GM12873 (cell line): Measurements from ENCODE around the gene TLR9.

ENCODE experiments used
- TF ChIP-seq, protein P1 (sequence below): IDR thresholded peaks from 2 replicates; pipeline ENCODE4 v1.5.1; 2012; ENCODE audit warnings: low read depth, mild to moderate bottlenecking, moderate library complexity, low read length, control low read depth; ENCODE audit not compliant: insufficient read depth; ENCODE audit errors: missing control alignments

TLR9 gene

DNA sequence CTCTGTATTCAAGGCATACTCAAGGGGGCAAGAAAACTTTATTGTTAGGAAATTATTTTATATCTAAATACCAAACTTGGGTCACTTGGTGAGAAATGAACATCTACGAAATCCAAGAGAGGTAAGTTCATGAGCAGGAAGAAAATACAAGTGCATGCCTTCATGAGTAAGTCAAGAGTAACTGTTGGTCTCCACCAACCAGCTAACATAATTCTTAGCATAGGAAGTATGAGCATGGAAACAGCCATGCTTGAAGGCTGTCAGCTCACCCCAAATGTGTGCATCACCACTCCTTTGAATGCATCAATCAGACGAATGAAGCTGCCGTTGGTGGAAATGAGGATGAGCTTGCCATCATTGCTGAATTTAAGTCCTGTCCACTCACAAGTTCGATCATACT, 34.0 kb upstream of the TLR9 start:
- TF ChIP-seq, protein P1, sequence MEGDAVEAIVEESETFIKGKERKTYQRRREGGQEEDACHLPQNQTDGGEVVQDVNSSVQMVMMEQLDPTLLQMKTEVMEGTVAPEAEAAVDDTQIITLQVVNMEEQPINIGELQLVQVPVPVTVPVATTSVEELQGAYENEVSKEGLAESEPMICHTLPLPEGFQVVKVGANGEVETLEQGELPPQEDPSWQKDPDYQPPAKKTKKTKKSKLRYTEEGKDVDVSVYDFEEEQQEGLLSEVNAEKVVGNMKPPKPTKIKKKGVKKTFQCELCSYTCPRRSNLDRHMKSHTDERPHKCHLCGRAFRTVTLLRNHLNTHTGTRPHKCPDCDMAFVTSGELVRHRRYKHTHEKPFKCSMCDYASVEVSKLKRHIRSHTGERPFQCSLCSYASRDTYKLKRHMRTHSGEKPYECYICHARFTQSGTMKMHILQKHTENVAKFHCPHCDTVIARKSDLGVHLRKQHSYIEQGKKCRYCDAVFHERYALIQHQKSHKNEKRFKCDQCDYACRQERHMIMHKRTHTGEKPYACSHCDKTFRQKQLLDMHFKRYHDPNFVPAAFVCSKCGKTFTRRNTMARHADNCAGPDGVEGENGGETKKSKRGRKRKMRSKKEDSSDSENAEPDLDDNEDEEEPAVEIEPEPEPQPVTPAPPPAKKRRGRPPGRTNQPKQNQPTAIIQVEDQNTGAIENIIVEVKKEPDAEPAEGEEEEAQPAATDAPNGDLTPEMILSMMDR: no peak

DNA sequence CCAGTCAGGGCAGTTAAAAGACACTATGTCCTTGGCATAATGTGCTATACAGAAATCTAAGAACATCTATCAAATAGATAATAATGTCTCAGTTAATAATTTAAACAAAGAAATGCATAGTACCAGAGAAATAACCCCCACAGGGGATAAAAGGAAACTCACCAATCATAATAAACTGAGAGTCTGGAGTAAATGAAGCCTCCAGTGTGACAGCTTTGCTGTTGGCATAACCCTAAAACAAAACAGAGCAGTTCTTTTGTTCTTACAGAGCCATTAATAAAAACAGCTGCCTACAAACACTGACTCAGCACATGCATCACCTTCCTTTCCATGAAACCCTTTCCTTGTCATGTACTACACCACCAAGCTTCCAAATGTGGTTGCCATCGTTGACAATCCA, 33.6 kb upstream of the TLR9 start:
- TF ChIP-seq, protein P1: no peak

DNA sequence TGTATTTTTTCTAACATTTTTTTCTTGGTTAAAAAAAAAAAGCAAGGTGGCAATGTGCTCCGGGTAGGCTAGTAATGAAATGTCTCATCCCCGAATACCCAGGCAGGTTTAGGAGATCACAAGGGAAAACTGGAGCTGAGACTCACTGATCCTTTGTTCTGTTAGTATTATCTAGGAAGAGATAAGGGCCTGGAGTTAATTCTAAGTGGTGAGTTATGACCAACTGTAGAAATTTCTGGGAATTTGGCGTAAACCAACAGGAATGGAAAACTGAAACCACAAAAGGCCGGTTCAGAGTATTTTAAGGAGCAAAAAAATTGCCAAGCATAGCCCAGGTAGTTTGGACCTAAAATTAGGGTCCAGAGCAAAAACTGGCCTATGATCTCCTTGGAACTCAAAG, 32.5 kb upstream of the TLR9 start:
- TF ChIP-seq, protein P1: no peak

DNA sequence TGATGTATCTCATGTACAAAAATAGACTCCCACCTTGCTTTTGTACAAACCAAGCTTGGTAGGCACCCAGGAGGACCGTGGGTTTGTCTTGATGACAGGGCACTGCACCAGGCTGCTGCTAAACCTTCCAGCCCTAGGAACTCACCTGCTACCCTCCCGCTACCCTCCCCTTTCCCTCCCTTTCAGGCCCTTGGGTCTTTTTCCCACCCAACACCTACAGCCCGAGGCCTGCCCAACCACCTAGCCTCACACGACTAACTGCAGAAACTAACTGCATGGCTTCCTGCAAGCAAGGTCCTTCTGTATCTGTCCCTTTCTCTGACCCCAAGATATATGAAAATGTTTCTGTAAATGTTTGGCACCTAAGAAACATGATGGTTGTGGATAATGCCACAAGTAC, 31.2 kb upstream of the TLR9 start:
- TF ChIP-seq, protein P1: no peak

DNA sequence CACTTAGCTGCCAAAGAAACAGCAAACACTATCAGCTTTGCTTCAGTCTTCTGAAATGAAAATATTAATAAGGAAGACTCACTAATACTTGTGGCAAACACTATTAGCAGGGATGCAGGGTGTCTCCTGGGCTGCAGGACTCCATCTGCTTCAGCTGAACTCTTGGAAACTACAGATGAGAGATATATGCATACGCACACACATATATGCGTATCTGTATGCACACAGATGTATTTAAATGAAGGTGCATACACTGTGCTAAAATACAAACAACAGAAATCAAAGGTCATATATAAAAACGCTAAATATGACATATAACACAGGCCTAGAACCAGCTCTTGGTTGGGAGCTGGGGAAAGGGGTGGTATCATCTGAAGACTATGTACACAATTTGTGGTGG, 30.7 kb upstream of the TLR9 start:
- TF ChIP-seq, protein P1: no peak

DNA sequence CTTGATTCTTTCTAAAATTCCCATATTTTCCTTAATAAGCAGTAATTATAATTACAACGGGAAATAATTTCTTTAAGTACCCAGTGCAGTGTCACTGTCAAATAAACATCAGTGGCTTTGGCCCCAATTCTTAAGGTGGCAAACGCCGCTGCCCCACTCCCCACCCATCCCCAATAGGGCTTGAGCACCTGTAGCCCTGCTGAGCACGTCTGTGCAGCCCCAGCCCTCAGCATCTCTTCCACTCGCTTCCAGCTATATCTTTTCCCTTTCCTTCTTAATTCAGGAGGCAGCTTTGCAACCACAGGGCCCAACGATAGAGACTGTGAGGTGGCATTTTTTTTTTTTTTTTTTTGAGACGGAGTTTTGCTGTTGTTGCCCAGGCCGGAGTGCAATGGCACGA, 29.2 kb upstream of the TLR9 start:
- TF ChIP-seq, protein P1: no peak

DNA sequence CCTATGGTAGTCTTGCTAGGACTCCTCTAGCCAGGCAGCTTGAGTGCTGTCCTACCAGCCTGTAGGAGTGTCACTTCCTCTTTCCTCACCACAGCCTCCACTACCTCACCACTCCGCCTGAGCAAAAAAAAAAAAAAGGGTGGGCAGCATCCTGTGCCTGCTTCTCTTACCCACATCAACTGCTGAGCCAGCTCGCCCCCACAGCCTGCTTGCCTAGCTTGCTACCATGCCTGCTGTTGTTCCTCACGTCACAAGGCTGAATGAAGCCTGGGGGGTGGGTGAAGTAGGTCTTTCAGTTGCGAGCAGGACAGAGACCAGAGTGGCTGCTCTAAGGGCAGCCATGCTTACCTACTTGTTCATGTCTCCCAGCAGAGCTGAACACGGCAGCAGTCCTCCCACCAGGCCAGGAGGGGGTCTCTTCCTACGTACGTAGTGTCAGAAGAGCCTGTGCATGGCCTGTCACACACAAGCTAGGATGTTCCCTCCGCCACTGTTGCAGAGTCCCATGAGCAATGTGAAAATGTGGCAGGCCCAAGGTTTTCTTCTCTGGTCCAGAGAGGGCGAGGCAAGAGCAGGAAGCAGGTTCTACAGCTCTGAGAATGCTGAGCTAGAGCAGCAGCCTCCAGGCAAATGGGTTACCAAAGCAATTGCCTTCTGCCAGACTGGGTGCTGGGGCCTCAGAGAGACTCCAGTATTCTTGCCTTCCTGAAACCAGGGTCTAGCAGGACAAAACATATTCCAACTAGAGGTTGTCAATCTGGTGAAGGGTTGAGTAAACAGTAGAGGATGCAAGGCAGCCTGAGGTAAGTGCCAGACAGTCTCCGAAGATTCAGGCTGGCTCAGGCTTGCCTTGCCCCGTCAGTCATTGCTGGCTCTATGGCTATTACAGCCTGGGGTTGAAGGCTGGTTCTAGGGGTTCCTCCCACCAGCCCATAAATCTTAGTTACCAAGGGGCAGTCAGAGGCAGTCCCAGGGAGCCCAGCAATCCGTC, 28.2 kb upstream of the TLR9 start:
- TF ChIP-seq, protein P1: no peak
